Pancreas (tissue), 10 donors: ENCODE measurements around the gene PRPF38A. TPM values are rescaled to one million over a fixed set of nuclear protein-coding genes. Genes with fewer than 3 reads are reported as not detected.

ENCODE experiments used
- ATAC-seq, 4 donors: fragments of 200-7000 bp; cut with Tn5 transposase; one replicate each; pipeline versions ENCODE4 v1.8.0 to v1.9.1; 2020; ENCODE audit warnings: mild to moderate bottlenecking in 4 of 4, moderate library complexity in 4 of 4
- DNase-seq, 6 donors: peaks; one replicate each; pipeline ENCODE4 v3.0.0-alpha.2; 2020
- FAIRE-seq: peaks from 2 replicates; lab custom pipeline; 2012; peaks lifted over from hg19 to GRCh38; lab: Jason Lieb, UNC
- H3K27ac ChIP-seq, 4 donors: fragments of 200-600 bp; sonication (generic); 1 replicate in 3 of 4; 2 replicates in 1 of 4; pipeline versions ENCODE4 v1.5.0 to v1.8.0; 2020
- H3K27me3 ChIP-seq, 4 donors: fragments of 200-600 bp; one replicate each; pipeline ENCODE4 v1.8.0; 2021
- H3K36me3 ChIP-seq, 3 donors: fragments of 200-600 bp; sonication (generic) in 1 of 3; one replicate each; pipeline versions ENCODE4 v1.5.0 to v1.8.0; 2020 to 2021
- H3K4me1 ChIP-seq, 3 donors: fragments of 200-600 bp; one replicate each; pipeline ENCODE4 v1.8.0; 2021
- H3K4me3 ChIP-seq, 4 donors: fragments of 200-600 bp; sonication (generic) in 2 of 4; one replicate each; pipeline versions ENCODE4 v1.5.0 to v1.8.0; 2020 to 2021
- H3K9me3 ChIP-seq, 4 donors: fragments of 200-600 bp; one replicate each; pipeline ENCODE4 v1.8.0; 2021
- WGBS, 2 donors: extraction: QIAGEN DNeasy Blood & Tissue Kit; methylation state at CpG; one replicate each; pipeline ENCODE4 v1.1.7; 2013; 5-methylcytosine and 5-hydroxymethylcytosine counted together
- intact Hi-C, 3 donors: fragments of 100-400 bp; cut with DNase I; formaldehyde crosslinking; loops; one replicate each; pipeline versions ENCODE4 v1.11.1 to v1.14.2; 2022
- polyA plus RNA-seq, 2 donors: library from polyadenylated mRNA; stranded (reverse); fragments of 200-250 nt; gene quantifications; one replicate each; pipeline ENCODE4 v1.2.3, GENCODE V29; 2013
- total RNA-seq, 6 donors: library from RNA; stranded (reverse); fragmentation: NEBNext Ultra II Directional in 4 of 6; extraction: Animal tissue kit (Norgen Biotek cat#: 25700) in 4 of 6; gene quantifications; one replicate each; pipeline versions ENCODE4 v1.2.1 to v1.2.4, GENCODE V29; 2021 to 2023
- TF ChIP-seq, protein P1 (sequence below), 4 donors: fragments of 200-600 bp; sonication (generic) in 3 of 4; IDR thresholded peaks; one replicate each; pipeline versions ENCODE4 v1.5.0 to v1.8.0; 2021; ENCODE audit warnings: antibody characterized with exemption in 4 of 4
- donor health status: healthy with polysubstance abuse.
- donor health status: DM: no; HTN: no; CAD: no; lungs with moderate emphysema.
- donor health status: DM: no; HTN: no; CAD: no.
- donor health status: control.
- donor health status: control.
- donor health status: Bipolar disorder and iron deficiency.
- donor health status: DM: yes; HTN: yes; CAD: no.
- donor health status: DM: no; HTN: no; CAD: no.
- donor health status: DM: no; HTN: no; CAD: no.
- donor health status: DM: yes; HTN: yes; CAD: no.

Gene PRPF38A
- total and polyA plus RNA-seq, 8 donors, result 7.8 to 25.6 (median 16.0) TPM

DNA sequence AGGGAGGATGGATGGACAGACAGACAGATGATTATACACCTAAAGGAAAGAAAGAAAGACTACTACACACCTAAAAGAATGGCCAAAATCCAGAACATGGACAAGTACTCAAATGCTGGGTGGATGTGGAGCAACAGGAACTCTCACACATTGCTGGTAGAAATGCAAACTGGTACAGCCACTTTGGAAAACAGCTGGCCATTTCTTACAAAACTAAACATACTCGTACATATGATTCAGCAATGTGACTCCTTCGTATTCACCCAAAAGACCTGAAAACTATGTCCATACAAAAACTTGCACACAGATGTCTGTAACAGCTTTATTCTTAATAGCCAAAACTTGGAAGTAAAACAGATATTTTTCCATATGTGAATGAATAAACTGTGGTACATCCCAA is 51.3 kb downstream of the PRPF38A start:
- no peak for ATAC-seq
- H3K9me3 ChIP-seq, result no peaks in the 10 kb centered on the region
- H3K27ac ChIP-seq, result no peak overlapping the region
- no peaks in the 10 kb centered on the region for H3K4me1 ChIP-seq
- no peak for FAIRE-seq
- H3K27me3 ChIP-seq, result no peaks in the 10 kb centered on the region
- DNase-seq, result no peak
- no peak overlapping the region for H3K4me3 ChIP-seq
- WGBS, 2 donors, result 94 to 97% methylated on average over 2 of the region's 2 CpGs
- intact Hi-C loops, result no loop called here
- TF ChIP-seq, protein P1, sequence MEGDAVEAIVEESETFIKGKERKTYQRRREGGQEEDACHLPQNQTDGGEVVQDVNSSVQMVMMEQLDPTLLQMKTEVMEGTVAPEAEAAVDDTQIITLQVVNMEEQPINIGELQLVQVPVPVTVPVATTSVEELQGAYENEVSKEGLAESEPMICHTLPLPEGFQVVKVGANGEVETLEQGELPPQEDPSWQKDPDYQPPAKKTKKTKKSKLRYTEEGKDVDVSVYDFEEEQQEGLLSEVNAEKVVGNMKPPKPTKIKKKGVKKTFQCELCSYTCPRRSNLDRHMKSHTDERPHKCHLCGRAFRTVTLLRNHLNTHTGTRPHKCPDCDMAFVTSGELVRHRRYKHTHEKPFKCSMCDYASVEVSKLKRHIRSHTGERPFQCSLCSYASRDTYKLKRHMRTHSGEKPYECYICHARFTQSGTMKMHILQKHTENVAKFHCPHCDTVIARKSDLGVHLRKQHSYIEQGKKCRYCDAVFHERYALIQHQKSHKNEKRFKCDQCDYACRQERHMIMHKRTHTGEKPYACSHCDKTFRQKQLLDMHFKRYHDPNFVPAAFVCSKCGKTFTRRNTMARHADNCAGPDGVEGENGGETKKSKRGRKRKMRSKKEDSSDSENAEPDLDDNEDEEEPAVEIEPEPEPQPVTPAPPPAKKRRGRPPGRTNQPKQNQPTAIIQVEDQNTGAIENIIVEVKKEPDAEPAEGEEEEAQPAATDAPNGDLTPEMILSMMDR (IDR thresholded peaks at IDR 0.05), result no peak
- H3K36me3 ChIP-seq, result no peaks in the 10 kb centered on the region

DNA sequence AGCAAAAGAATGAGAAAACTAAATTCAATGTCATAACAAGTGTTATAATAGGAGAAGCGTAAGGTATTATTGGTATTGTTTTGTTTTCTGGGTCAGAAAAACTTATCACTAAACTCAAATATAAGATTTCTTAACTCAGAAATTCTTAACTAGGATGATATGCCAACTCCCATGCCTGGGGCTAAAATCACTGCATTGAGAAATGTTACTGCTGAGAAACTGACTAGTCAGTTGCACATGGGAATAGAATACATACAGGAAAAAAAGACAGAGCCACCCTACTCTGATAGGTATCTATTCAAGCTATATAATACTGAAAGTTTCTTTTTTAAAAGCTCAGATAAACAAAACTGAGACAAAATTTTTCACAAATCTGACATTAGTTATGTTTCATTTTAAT is 56.3 kb downstream of the PRPF38A start:
- TF ChIP-seq, protein P1 (IDR thresholded peaks at IDR 0.05), result no peak
- H3K36me3 ChIP-seq, result no peaks in the 10 kb centered on the region
- no peak for FAIRE-seq

DNA sequence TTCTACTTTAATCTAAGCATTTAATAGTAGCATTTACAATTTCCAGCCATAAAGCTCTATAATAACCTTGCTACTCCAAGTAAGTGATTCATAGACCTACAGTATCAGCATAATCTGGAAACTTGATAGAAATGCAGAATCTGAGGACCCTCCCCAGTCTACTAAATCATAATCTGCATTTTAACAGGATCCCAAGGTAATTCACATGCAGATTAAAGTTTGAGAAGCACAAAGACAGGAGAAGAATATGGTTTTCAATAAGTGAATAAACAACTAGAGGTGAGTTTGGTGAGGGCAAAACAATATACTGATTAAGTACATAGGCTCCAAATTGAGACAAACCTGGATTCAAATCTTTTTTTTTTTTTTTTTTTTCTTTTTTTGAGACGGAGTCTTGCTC is 57.4 kb downstream of the PRPF38A start:
- Histone ChIP-seq H3K36me3 (no peaks in the 10 kb centered on the region), H3K27me3 (no peaks in the 10 kb centered on the region), H3K27ac (no peak overlapping the region), H3K4me1 (peaks cover 0 to 7% (median 0%) of the 10 kb centered on the region in 3 donors), H3K4me3 (no peak overlapping the region), H3K9me3 (no peaks in the 10 kb centered on the region)
- TF ChIP-seq, protein P1 (IDR thresholded peaks at IDR 0.05), result no peak
- DNase-seq (no peak), FAIRE-seq (no peak), ATAC-seq (no peak)
- WGBS, 2 donors, result 92 to 100% methylated on average over 1 of the region's 1 CpG
- intact Hi-C loops, result no loop called here

More for the DNA sequence above, 56.3 kb downstream of the PRPF38A start:
- intact Hi-C loops, result no loop called here
- 68 to 71% methylated on average over 1 of the region's 1 CpG for WGBS, 2 donors
- no peak for ATAC-seq
- no peak for DNase-seq
- Histone ChIP-seq H3K4me1 (peaks cover 0 to 7% (median 0%) of the 10 kb centered on the region in 3 donors), H3K9me3 (no peaks in the 10 kb centered on the region), H3K27ac (no peak overlapping the region), H3K27me3 (no peaks in the 10 kb centered on the region), H3K4me3 (no peak overlapping the region)

DNA sequence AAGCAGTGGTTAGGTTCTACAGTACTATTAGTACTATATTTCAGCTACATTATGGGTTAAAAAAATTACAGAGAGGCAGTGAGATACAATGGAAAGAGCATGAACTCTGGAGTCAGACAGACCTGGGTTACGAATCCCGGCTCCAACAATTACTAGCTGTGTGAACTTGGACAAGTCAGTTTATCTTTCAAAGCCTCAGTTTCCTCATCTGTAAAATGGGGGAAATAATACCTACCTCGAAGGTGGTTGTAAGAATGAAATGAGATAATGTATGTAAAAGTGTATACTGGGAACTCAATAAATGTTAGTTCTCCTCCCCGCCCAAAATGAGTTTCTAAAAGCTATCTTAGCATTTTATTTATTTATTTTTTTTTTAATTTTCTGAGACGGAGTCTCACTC is 59.5 kb downstream of the PRPF38A start:
- Histone ChIP-seq H3K36me3 (no peaks in the 10 kb centered on the region), H3K27ac (no peak overlapping the region), H3K9me3 (no peaks in the 10 kb centered on the region), H3K4me3 (no peak overlapping the region), H3K27me3 (no peaks in the 10 kb centered on the region), H3K4me1 (peaks cover 0 to 7% (median 0%) of the 10 kb centered on the region in 3 donors)
- WGBS, 2 donors, result 95 to 96% methylated on average over 5 of the region's 5 CpGs
- DNase-seq (no peak), FAIRE-seq (no peak), ATAC-seq (no peak)
- TF ChIP-seq, protein P1 (IDR thresholded peaks at IDR 0.05), result no peak
- intact Hi-C loops, result no loop called here

DNA sequence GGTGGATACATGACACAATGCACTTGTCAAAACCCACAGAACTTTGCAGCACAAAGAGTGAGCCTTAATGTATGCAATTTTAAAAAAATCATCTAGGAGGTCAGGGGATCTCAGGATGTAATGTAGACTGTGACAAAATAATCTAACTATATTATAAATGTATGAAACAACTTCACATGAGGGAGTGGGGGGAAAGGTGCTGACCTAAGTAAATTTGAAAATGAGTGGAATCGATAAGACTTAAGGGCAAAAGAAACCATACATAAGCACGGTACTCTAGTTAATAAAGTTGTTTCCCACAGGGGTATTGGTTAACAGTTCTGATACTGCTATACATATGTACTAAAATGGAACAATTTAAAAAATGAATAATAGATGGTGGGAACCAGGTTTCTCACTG is 64.7 kb downstream of the PRPF38A start:
- no peak overlapping the region for H3K27ac ChIP-seq
- intact Hi-C loops, result no loop called here
- H3K4me1 ChIP-seq, result peaks cover 0 to 7% (median 0%) of the 10 kb centered on the region in 3 donors
- TF ChIP-seq, protein P1 (IDR thresholded peaks at IDR 0.05), result no peak
- no peak overlapping the region for H3K4me3 ChIP-seq
- no peaks in the 10 kb centered on the region for H3K27me3 ChIP-seq
- H3K36me3 ChIP-seq, result no peaks in the 10 kb centered on the region
- WGBS, 2 donors, result 99 to 100% methylated on average over 2 of the region's 2 CpGs
- FAIRE-seq, result no peak
- DNase-seq, result no peak
- ATAC-seq, result no peak
- no peaks in the 10 kb centered on the region for H3K9me3 ChIP-seq

Other genes with a start within 250 kb of the PRPF38A start
- 10 to 100 TPM; 13.3 to 22.3 (median 14.1) TPM for gene CC2D1B, start 38.4 kb upstream of the PRPF38A start, total RNA-seq
- 10 to 100 TPM; 18.4 to 21.3 TPM for gene CC2D1B, start 38.4 kb upstream of the PRPF38A start, polyA plus RNA-seq
- gene ORC1, start 179 bp upstream of the PRPF38A start, total RNA-seq, result under 1 TPM; 0.09 to 0.43 (median 0.29) TPM
- gene ORC1, start 179 bp upstream of the PRPF38A start, polyA plus RNA-seq, result under 1 TPM; 0.27 to 0.68 TPM
- gene TUT4, start 148.5 kb downstream of the PRPF38A start, total RNA-seq, result 10 to 100 TPM; 17.6 to 40.8 (median 24.1) TPM
- 10 to 100 TPM; 17.4 to 34.5 TPM for gene TUT4, start 148.5 kb downstream of the PRPF38A start, polyA plus RNA-seq
- gene GPX7, start 197.8 kb downstream of the PRPF38A start, total RNA-seq, result 10 to 100 TPM in 1 of 6 donors, 1 to 10 TPM in 5; 3.4 to 14.6 (median 7.7) TPM
- 10 to 100 TPM in 1 of 2 donors, 1 to 10 TPM in 1; 8.8 to 11.2 TPM for gene GPX7, start 197.8 kb downstream of the PRPF38A start, polyA plus RNA-seq
- gene SHISAL2A, start 228.6 kb downstream of the PRPF38A start, total RNA-seq, result under 1 TPM in 4 of 6 donors, not detected in 2; 0.28 to 0.66 (median 0.51) TPM
- gene SHISAL2A, start 228.6 kb downstream of the PRPF38A start, polyA plus RNA-seq, result under 1 TPM in 1 of 2 donors, not detected in 1; 0.19 TPM